Measurements from ENCODE around the gene LRRN1. TPM values are rescaled to one million over a fixed set of nuclear protein-coding genes. Genes with fewer than 3 reads are reported as not detected.

Gene LRRN1
- polyA plus RNA-seq (2013) = 4.5 TPM

- Histone ChIP-seq H3K27ac (ENCODE audit: insufficient read depth in 1 of 2, low read depth in 1 of 2, low read length in 2 of 2, poor library complexity in 1 of 2, severe bottlenecking in 2 of 2) (peak within 1 kb of the TSS in 1 of 2 experiments; percentile 58), H3K4me3 (ENCODE audit: control insufficient read depth in 1 of 7, extremely low read depth in 1 of 7, insufficient read depth in 4 of 7, low read depth in 2 of 7, low read length in 6 of 7) (peak within 1 kb of the TSS; percentile 57 to 89 (median 78)), H3K27me3 (replicated peaks in 2 of 5; ENCODE audit: control insufficient read depth in 4 of 5, insufficient read depth in 5 of 5, low read length in 4 of 5) (peaks cover 0 to 18% (median 13%) of the 10 kb centered on the region in 5 experiments), H3K4me1 (ENCODE audit: control extremely low read depth in 1 of 4, control insufficient read depth in 4 of 4, insufficient read depth in 4 of 4, low read length in 3 of 4) (peaks cover 5 to 29% (median 19%) of the 10 kb centered on the region in 4 experiments), H3K36me3 (ENCODE audit: control insufficient read depth in 4 of 4, insufficient read depth in 4 of 4, low read length in 3 of 4) (no peaks in the 10 kb centered on the region), H3K9me3 (ENCODE audit: control extremely low read depth in 1 of 5, control insufficient read depth in 4 of 5, insufficient read depth in 2 of 5, low read depth in 1 of 5, low read length in 4 of 5) (peaks cover 0 to 5% (median 0%) of the 10 kb centered on the region in 5 experiments)
- DNase-seq = peak; percentile 59 to 88 (median 84)
- ChIA-PET POLR2A (interaction anchor here (0.6 to 0.7 kb wide), 2 partner anchors 498 to 602 kb away, joined by 3 to 4 read pairs; no protein-coding TSS in a partner anchor), CTCF (interaction anchor here (1.1 to 1.6 kb wide), 2 partner anchors 491 to 598 kb away, joined by 3 to 5 read pairs; no protein-coding TSS in a partner anchor)
- 0% methylated on average over 87 of the region's 102 CpGs for WGBS (ENCODE audit: insufficient coverage)
These were observed at the start of gene LRRN1 for GRCh38 chr3:3799173-3800079. LRRN1 (plus strand) TSS chr3:3799431; CDS start chr3:3844642, 45,211 bp downstream.

- H3K9me3 ChIP-seq (ENCODE audit: control extremely low read depth in 1 of 5, control insufficient read depth in 4 of 5, insufficient read depth in 2 of 5, low read depth in 1 of 5, low read length in 4 of 5) = no peaks in the 10 kb centered on the region
- no peaks in the 10 kb centered on the region for H3K27me3 ChIP-seq (replicated peaks in 2 of 5; ENCODE audit: control insufficient read depth in 4 of 5, insufficient read depth in 5 of 5, low read length in 4 of 5)
- H3K36me3 ChIP-seq (ENCODE audit: control insufficient read depth in 4 of 4, insufficient read depth in 4 of 4, low read length in 3 of 4) = no peaks in the 10 kb centered on the region
- ChIA-PET CTCF (interaction anchor here (1.1 kb wide), 1 partner anchor 574 kb away, joined by 3 read pairs; no protein-coding TSS in a partner anchor), POLR2A (no interaction called here)
- 85% methylated on average over 3 of the region's 3 CpGs for WGBS (ENCODE audit: insufficient coverage)
- no peak overlapping the region for H3K4me3 ChIP-seq (ENCODE audit: control insufficient read depth in 1 of 7, extremely low read depth in 1 of 7, insufficient read depth in 4 of 7, low read depth in 2 of 7, low read length in 6 of 7)
- DNase-seq = no peak
- no peak overlapping the region for H3K27ac ChIP-seq (ENCODE audit: insufficient read depth in 1 of 2, low read depth in 1 of 2, low read length in 2 of 2, poor library complexity in 1 of 2, severe bottlenecking in 2 of 2)
- H3K4me1 ChIP-seq (ENCODE audit: control extremely low read depth in 1 of 4, control insufficient read depth in 4 of 4, insufficient read depth in 4 of 4, low read length in 3 of 4) = no peaks in the 10 kb centered on the region
These were observed 45.8 kb upstream of the LRRN1 start for GRCh38 chr3:3753416-3753815.

GRCh38 chr3:3765661-3766060 lies 33.6 kb upstream of the LRRN1 start:
- WGBS (ENCODE audit: insufficient coverage) = 90% methylated on average over 2 of the region's 4 CpGs
- CTCF ChIA-PET = no interaction called here

GRCh38 chr3:3766140-3766539 lies 33.1 kb upstream of the LRRN1 start:
- Histone ChIP-seq H3K4me3 (ENCODE audit: control insufficient read depth in 1 of 7, extremely low read depth in 1 of 7, insufficient read depth in 4 of 7, low read depth in 2 of 7, low read length in 6 of 7) (no peak overlapping the region), H3K27me3 (replicated peaks in 2 of 5; ENCODE audit: control insufficient read depth in 4 of 5, insufficient read depth in 5 of 5, low read length in 4 of 5) (no peaks in the 10 kb centered on the region), H3K9me3 (ENCODE audit: control extremely low read depth in 1 of 5, control insufficient read depth in 4 of 5, insufficient read depth in 2 of 5, low read depth in 1 of 5, low read length in 4 of 5) (no peaks in the 10 kb centered on the region), H3K27ac (ENCODE audit: insufficient read depth in 1 of 2, low read depth in 1 of 2, low read length in 2 of 2, poor library complexity in 1 of 2, severe bottlenecking in 2 of 2) (no peak overlapping the region), H3K36me3 (ENCODE audit: control insufficient read depth in 4 of 4, insufficient read depth in 4 of 4, low read length in 3 of 4) (no peaks in the 10 kb centered on the region), H3K4me1 (ENCODE audit: control extremely low read depth in 1 of 4, control insufficient read depth in 4 of 4, insufficient read depth in 4 of 4, low read length in 3 of 4) (no peaks in the 10 kb centered on the region)
- WGBS (ENCODE audit: insufficient coverage) = no CpG with 5 or more reads among the region's 1 CpG
- CTCF ChIA-PET = no interaction called here
- DNase-seq = no peak
- POLR2A ChIA-PET = no interaction called here

More at GRCh38 chr3:3765661-3766060, 33.6 kb upstream of the LRRN1 start:
- Histone ChIP-seq H3K27ac (ENCODE audit: insufficient read depth in 1 of 2, low read depth in 1 of 2, low read length in 2 of 2, poor library complexity in 1 of 2, severe bottlenecking in 2 of 2) (no peak overlapping the region), H3K4me3 (ENCODE audit: control insufficient read depth in 1 of 7, extremely low read depth in 1 of 7, insufficient read depth in 4 of 7, low read depth in 2 of 7, low read length in 6 of 7) (no peak overlapping the region), H3K27me3 (replicated peaks in 2 of 5; ENCODE audit: control insufficient read depth in 4 of 5, insufficient read depth in 5 of 5, low read length in 4 of 5) (no peaks in the 10 kb centered on the region), H3K9me3 (ENCODE audit: control extremely low read depth in 1 of 5, control insufficient read depth in 4 of 5, insufficient read depth in 2 of 5, low read depth in 1 of 5, low read length in 4 of 5) (no peaks in the 10 kb centered on the region), H3K36me3 (ENCODE audit: control insufficient read depth in 4 of 4, insufficient read depth in 4 of 4, low read length in 3 of 4) (no peaks in the 10 kb centered on the region), H3K4me1 (ENCODE audit: control extremely low read depth in 1 of 4, control insufficient read depth in 4 of 4, insufficient read depth in 4 of 4, low read length in 3 of 4) (no peaks in the 10 kb centered on the region)
- DNase-seq = no peak
- POLR2A ChIA-PET = no interaction called here

GRCh38 chr3:3771094-3771493 lies 28.1 kb upstream of the LRRN1 start:
- CTCF ChIA-PET = interaction anchor here (1.2 kb wide), 1 partner anchor 10 kb away, joined by 3 read pairs; no protein-coding TSS in a partner anchor
- H3K36me3 ChIP-seq (ENCODE audit: control insufficient read depth in 4 of 4, insufficient read depth in 4 of 4, low read length in 3 of 4) = no peaks in the 10 kb centered on the region
- 100% methylated on average over 1 of the region's 3 CpGs for WGBS (ENCODE audit: insufficient coverage)
- H3K27ac ChIP-seq (ENCODE audit: insufficient read depth in 1 of 2, low read depth in 1 of 2, low read length in 2 of 2, poor library complexity in 1 of 2, severe bottlenecking in 2 of 2) = no peak overlapping the region
- H3K9me3 ChIP-seq (ENCODE audit: control extremely low read depth in 1 of 5, control insufficient read depth in 4 of 5, insufficient read depth in 2 of 5, low read depth in 1 of 5, low read length in 4 of 5) = peaks cover 0 to 16% (median 7%) of the 10 kb centered on the region in 5 experiments
- no peaks in the 10 kb centered on the region for H3K4me1 ChIP-seq (ENCODE audit: control extremely low read depth in 1 of 4, control insufficient read depth in 4 of 4, insufficient read depth in 4 of 4, low read length in 3 of 4)
- no peaks in the 10 kb centered on the region for H3K27me3 ChIP-seq (replicated peaks in 2 of 5; ENCODE audit: control insufficient read depth in 4 of 5, insufficient read depth in 5 of 5, low read length in 4 of 5)
- no peak for DNase-seq
- POLR2A ChIA-PET = no interaction called here
- H3K4me3 ChIP-seq (ENCODE audit: control insufficient read depth in 1 of 7, extremely low read depth in 1 of 7, insufficient read depth in 4 of 7, low read depth in 2 of 7, low read length in 6 of 7) = no peak overlapping the region

GRCh38 chr3:3771567-3771966 lies 27.7 kb upstream of the LRRN1 start:
- peaks cover under 1 to 20% (median 7%) of the 10 kb centered on the region in 5 experiments for H3K9me3 ChIP-seq (ENCODE audit: control extremely low read depth in 1 of 5, control insufficient read depth in 4 of 5, insufficient read depth in 2 of 5, low read depth in 1 of 5, low read length in 4 of 5)
- no CpG with 5 or more reads among the region's 1 CpG for WGBS (ENCODE audit: insufficient coverage)
- CTCF ChIA-PET = interaction anchor here (0.6 kb wide), 1 partner anchor 44 kb away, joined by 4 read pairs; no protein-coding TSS in a partner anchor
- no peaks in the 10 kb centered on the region for H3K27me3 ChIP-seq (replicated peaks in 2 of 5; ENCODE audit: control insufficient read depth in 4 of 5, insufficient read depth in 5 of 5, low read length in 4 of 5)
- DNase-seq = no peak
- no peaks in the 10 kb centered on the region for H3K36me3 ChIP-seq (ENCODE audit: control insufficient read depth in 4 of 4, insufficient read depth in 4 of 4, low read length in 3 of 4)
- POLR2A ChIA-PET = no interaction called here
- no peak overlapping the region for H3K4me3 ChIP-seq (ENCODE audit: control insufficient read depth in 1 of 7, extremely low read depth in 1 of 7, insufficient read depth in 4 of 7, low read depth in 2 of 7, low read length in 6 of 7)
- no peak overlapping the region for H3K27ac ChIP-seq (ENCODE audit: insufficient read depth in 1 of 2, low read depth in 1 of 2, low read length in 2 of 2, poor library complexity in 1 of 2, severe bottlenecking in 2 of 2)
- H3K4me1 ChIP-seq (ENCODE audit: control extremely low read depth in 1 of 4, control insufficient read depth in 4 of 4, insufficient read depth in 4 of 4, low read length in 3 of 4) = no peaks in the 10 kb centered on the region

- Histone ChIP-seq H3K27ac (ENCODE audit: insufficient read depth in 1 of 2, low read depth in 1 of 2, low read length in 2 of 2, poor library complexity in 1 of 2, severe bottlenecking in 2 of 2) (no peak overlapping the region), H3K36me3 (ENCODE audit: control insufficient read depth in 4 of 4, insufficient read depth in 4 of 4, low read length in 3 of 4) (no peaks in the 10 kb centered on the region), H3K27me3 (replicated peaks in 2 of 5; ENCODE audit: control insufficient read depth in 4 of 5, insufficient read depth in 5 of 5, low read length in 4 of 5) (no peaks in the 10 kb centered on the region), H3K4me1 (ENCODE audit: control extremely low read depth in 1 of 4, control insufficient read depth in 4 of 4, insufficient read depth in 4 of 4, low read length in 3 of 4) (no peaks in the 10 kb centered on the region), H3K4me3 (ENCODE audit: control insufficient read depth in 1 of 7, extremely low read depth in 1 of 7, insufficient read depth in 4 of 7, low read depth in 2 of 7, low read length in 6 of 7) (no peak overlapping the region), H3K9me3 (ENCODE audit: control extremely low read depth in 1 of 5, control insufficient read depth in 4 of 5, insufficient read depth in 2 of 5, low read depth in 1 of 5, low read length in 4 of 5) (peaks cover 3 to 20% (median 7%) of the 10 kb centered on the region in 5 experiments)
- WGBS (ENCODE audit: insufficient coverage) = no CpG with 5 or more reads among the region's 1 CpG
- no peak for DNase-seq
- ChIA-PET CTCF (interaction anchor here (0.6 kb wide), 1 partner anchor 16 kb away, joined by 3 read pairs; no protein-coding TSS in a partner anchor), POLR2A (no interaction called here)
These were observed 26.9 kb upstream of the LRRN1 start for GRCh38 chr3:3772338-3772737.
